Tibial nerve (tissue), 4 donors: ENCODE results near the gene RPTOR. TPM values are rescaled to one million over a fixed set of nuclear protein-coding genes. Genes with fewer than 3 reads are reported as not detected.

Experiments
- DNase-seq, 2 donors: peaks; one replicate each; pipeline ENCODE4 v3.0.0-alpha.2; 2019; ENCODE audit warnings: low spot score in 2 of 2
- H3K27ac ChIP-seq, 4 donors: fragments of 200-600 bp; sonication (generic) in 3 of 4; one replicate each; pipeline ENCODE4 v1.5.1; 2017 to 2019; ENCODE audit warnings: mild to moderate bottlenecking in 1 of 4
- H3K27me3 ChIP-seq, 2 donors: fragments of 200-600 bp; sonication (generic) in 1 of 2; one replicate each; pipeline versions ENCODE4 v1.5.1 to v1.6.0; 2017 to 2019
- H3K36me3 ChIP-seq, 3 donors: fragments of 200-600 bp; sonication (generic); one replicate each; pipeline ENCODE4 v1.5.1; 2018 to 2019
- H3K4me1 ChIP-seq, 4 donors: fragments of 200-600 bp; sonication (generic) in 3 of 4; one replicate each; pipeline ENCODE4 v1.5.1; 2017 to 2019
- H3K4me3 ChIP-seq, 4 donors: fragments of 200-600 bp; sonication (generic) in 3 of 4; one replicate each; pipeline ENCODE4 v1.5.1; 2017 to 2019; ENCODE audit warnings: mild to moderate bottlenecking in 1 of 4, moderate library complexity in 1 of 4
- H3K9me3 ChIP-seq, 4 donors: fragments of 200-600 bp; sonication (generic) in 3 of 4; one replicate each; pipeline ENCODE4 v1.5.1; 2017 to 2019
- EP300 ChIP-seq, 2 donors: sonication (generic); formaldehyde crosslinking; IDR thresholded peaks; one replicate each; pipeline ENCODE4 v1.6.1; 2017; ENCODE audit warnings: antibody characterized with exemption in 2 of 2, mild to moderate bottlenecking in 1 of 2
- POLR2A ChIP-seq, 2 donors: fragments of 450-650 bp; IDR thresholded peaks; one replicate each; pipeline ENCODE4 v1.6.1; 2017; ENCODE audit warnings: antibody characterized with exemption in 2 of 2, mild to moderate bottlenecking in 2 of 2, moderate library complexity in 2 of 2
- WGBS, 2 donors: methylation state at CpG; one replicate each; pipeline ENCODE4 v1.1.5; 2018; 5-methylcytosine and 5-hydroxymethylcytosine counted together
- total RNA-seq, 4 donors: library from RNA; depleted of rRNA; stranded (reverse); fragments of >200 nt; gene quantifications; one replicate each; pipeline ENCODE4 v1.1.0, GENCODE V29; 2016
- TF ChIP-seq, protein P1 (sequence below), 5 experiments: fragments of 200-600 bp in 3 of 5; fragments of 450-650 bp in 2 of 5; sonication (generic) in 3 of 5; IDR thresholded peaks; one replicate each; pipeline ENCODE4 v1.5.1; 2016 to 2019; ENCODE audit warnings: antibody characterized with exemption in 5 of 5, mild to moderate bottlenecking in 3 of 5, moderate library complexity in 2 of 5

Gene RPTOR
- total RNA-seq, 4 donors from 2014 or later: 34.7 to 56.4 (median 40.1) TPM

DNA sequence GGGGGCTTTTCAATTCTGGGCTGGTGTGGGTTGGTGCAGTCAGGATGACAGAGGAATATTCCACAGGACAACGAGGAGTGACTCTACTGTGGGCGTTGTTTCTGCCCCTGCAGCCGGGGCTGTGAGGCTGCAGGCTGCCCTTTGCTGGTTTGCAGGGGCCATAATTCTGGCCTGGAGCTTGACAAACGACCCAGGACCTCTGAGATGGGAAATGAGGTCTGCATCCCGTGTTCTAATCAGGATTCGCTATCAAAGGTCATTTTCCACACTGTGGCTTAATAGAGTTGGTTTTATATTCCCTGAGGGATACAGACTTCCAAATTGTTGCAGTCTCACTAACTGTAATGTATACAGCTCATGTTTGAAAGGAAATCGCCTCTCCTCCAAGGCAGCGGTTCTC, 180.9 kb downstream of the RPTOR start:
- no peak for DNase-seq
- H3K4me3 ChIP-seq: no peak overlapping the region
- H3K27me3 ChIP-seq: no peaks in the 10 kb centered on the region
- no peak overlapping the region for H3K27ac ChIP-seq
- 55 to 57% methylated on average over 8 of the region's 8 CpGs for WGBS, 2 donors
- peaks cover 0 to 28% (median 2%) of the 10 kb centered on the region in 4 donors for H3K4me1 ChIP-seq
- TF ChIP-seq, protein P1, sequence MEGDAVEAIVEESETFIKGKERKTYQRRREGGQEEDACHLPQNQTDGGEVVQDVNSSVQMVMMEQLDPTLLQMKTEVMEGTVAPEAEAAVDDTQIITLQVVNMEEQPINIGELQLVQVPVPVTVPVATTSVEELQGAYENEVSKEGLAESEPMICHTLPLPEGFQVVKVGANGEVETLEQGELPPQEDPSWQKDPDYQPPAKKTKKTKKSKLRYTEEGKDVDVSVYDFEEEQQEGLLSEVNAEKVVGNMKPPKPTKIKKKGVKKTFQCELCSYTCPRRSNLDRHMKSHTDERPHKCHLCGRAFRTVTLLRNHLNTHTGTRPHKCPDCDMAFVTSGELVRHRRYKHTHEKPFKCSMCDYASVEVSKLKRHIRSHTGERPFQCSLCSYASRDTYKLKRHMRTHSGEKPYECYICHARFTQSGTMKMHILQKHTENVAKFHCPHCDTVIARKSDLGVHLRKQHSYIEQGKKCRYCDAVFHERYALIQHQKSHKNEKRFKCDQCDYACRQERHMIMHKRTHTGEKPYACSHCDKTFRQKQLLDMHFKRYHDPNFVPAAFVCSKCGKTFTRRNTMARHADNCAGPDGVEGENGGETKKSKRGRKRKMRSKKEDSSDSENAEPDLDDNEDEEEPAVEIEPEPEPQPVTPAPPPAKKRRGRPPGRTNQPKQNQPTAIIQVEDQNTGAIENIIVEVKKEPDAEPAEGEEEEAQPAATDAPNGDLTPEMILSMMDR (IDR thresholded peaks at IDR 0.05): no peak
- TF ChIP-seq POLR2A (IDR thresholded peaks at IDR 0.05): no peak
- TF ChIP-seq EP300 (IDR thresholded peaks at IDR 0.05): no peak
- no peaks in the 10 kb centered on the region for H3K9me3 ChIP-seq
- H3K36me3 ChIP-seq: no peaks in the 10 kb centered on the region

DNA sequence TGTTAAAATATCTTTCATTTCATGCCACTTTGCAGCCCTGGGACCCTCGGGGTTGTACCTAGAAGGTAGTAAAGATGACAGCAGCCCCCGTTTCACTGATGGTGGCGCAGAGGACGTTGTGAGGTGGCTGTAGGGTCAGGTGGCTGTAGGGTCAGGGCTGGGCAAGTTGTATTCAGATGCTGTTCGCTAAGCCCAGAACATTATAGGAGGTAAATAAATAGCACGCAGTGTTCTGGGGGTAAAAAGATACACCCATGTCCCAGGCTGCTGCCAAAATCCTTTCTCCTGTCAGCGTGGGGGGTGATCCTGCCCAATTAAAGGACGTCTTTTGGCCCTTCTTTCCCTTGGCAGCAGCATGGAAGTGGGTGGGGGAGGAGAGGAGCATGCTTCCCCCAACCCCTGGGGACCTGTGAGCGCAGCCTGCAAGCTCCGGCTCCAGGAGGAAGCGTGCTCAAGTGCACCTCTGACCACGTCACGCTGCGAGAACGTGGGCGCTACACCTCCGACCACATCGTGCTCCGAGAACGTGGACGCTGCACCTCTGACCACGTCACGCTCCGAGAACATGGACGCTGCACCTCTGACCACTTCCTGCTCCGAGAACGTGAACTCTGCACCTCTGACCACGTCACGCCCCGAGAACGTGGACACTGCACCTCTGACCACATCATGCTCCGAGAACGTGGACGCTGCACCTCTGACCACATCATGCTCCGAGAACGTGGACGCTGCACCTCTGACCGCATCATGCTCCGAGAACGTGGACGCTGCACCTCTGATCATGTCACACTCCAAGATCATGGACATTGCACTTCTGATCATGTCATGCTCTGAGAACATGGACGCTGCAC, 182.1 kb downstream of the RPTOR start:
- H3K27me3 ChIP-seq: no peaks in the 10 kb centered on the region
- peaks cover 0 to 15% (median 0%) of the 10 kb centered on the region in 4 donors for H3K4me1 ChIP-seq
- TF ChIP-seq, protein P1 (IDR thresholded peaks at IDR 0.05): no peak
- TF ChIP-seq POLR2A (IDR thresholded peaks at IDR 0.05): no peak
- no peak for TF ChIP-seq EP300 (IDR thresholded peaks at IDR 0.05)
- WGBS, 2 donors: 90 to 94% methylated on average over 42 of the region's 42 CpGs
- no peak for DNase-seq
- H3K9me3 ChIP-seq: no peaks in the 10 kb centered on the region
- no peak overlapping the region for H3K4me3 ChIP-seq
- no peak overlapping the region for H3K27ac ChIP-seq
- no peaks in the 10 kb centered on the region for H3K36me3 ChIP-seq

DNA sequence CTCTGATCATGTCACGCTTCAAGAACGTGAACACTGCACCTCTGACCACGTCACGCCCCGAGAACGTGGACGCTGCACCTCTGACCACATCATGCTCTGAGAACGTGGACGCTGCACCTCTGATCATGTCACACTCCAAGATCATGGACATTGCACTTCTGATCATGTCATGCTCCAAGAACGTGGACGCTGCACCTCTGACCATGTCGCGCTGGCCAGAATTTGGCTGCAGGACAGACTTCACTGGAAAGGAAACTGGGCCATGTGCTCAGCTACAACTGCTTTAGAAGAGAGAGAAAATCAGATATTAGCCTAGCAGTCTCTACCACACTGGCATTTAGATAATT, 182.7 kb downstream of the RPTOR start:
- Histone ChIP-seq H3K9me3 (no peaks in the 10 kb centered on the region), H3K4me3 (no peak overlapping the region), H3K27ac (no peak overlapping the region), H3K4me1 (peaks cover 0 to 15% (median 0%) of the 10 kb centered on the region in 4 donors), H3K36me3 (no peaks in the 10 kb centered on the region), H3K27me3 (no peaks in the 10 kb centered on the region)
- no peak for DNase-seq
- TF ChIP-seq POLR2A (IDR thresholded peaks at IDR 0.05): no peak
- no peak for TF ChIP-seq EP300 (IDR thresholded peaks at IDR 0.05)
- TF ChIP-seq, protein P1 (IDR thresholded peaks at IDR 0.05): no peak
- WGBS, 2 donors: 85 to 87% methylated on average over 13 of the region's 13 CpGs

DNA sequence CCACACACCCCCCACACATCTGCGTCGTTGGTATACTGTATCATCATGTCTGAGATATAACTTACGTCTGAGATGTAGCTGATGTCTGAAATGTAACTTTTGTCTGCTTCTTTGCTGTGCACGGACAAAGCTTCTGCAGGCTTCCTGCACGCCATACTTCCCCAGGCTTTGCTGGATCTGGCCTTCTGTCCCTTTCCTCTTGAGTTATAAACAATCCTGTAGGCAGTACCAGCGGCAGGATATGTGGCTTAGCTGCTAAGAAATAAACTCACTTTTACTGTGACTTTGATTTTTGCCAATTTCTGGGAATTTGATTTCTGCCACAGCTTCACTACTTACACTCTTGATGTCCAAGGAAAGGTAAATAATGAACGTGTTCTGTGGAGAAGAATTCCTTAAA, 184.4 kb downstream of the RPTOR start:
- TF ChIP-seq, protein P1 (IDR thresholded peaks at IDR 0.05): no peak
- no peak for TF ChIP-seq EP300 (IDR thresholded peaks at IDR 0.05)
- no peak for TF ChIP-seq POLR2A (IDR thresholded peaks at IDR 0.05)
- Histone ChIP-seq H3K9me3 (no peaks in the 10 kb centered on the region), H3K4me1 (peaks cover 0 to 15% (median 0%) of the 10 kb centered on the region in 4 donors), H3K4me3 (no peak overlapping the region), H3K27me3 (no peaks in the 10 kb centered on the region), H3K27ac (no peak overlapping the region), H3K36me3 (no peaks in the 10 kb centered on the region)
- no peak for DNase-seq
- WGBS, 2 donors: 70 to 80% methylated on average over 7 of the region's 7 CpGs

DNA sequence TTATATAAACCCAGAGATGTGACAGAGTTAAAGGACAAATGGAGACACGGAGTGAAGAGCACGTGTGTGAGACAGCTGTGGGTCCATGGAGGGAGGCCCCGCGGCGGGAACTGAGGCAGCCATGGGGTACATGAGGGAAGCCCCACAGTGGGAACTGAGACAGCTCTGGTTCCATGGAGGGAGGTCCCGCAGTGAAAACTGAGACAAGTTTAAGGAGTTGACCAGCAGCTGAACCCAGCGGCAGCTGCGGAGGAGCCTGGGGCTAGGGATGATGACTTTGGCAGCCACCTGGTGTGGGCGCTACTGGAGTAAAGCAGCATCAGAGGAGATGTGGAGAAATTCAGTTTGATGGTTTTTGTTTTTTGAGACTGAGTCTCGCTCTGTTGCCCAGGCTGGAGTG, 185.1 kb downstream of the RPTOR start:
- no peak overlapping the region for H3K4me3 ChIP-seq
- 67 to 78% methylated on average over 10 of the region's 10 CpGs for WGBS, 2 donors
- no peak overlapping the region for H3K27ac ChIP-seq
- H3K4me1 ChIP-seq: peaks cover 0 to 12% (median 0%) of the 10 kb centered on the region in 4 donors
- TF ChIP-seq, protein P1 (IDR thresholded peaks at IDR 0.05): no peak
- TF ChIP-seq EP300 (IDR thresholded peaks at IDR 0.05) (no peak), POLR2A (IDR thresholded peaks at IDR 0.05) (no peak)
- no peaks in the 10 kb centered on the region for H3K27me3 ChIP-seq
- H3K9me3 ChIP-seq: no peaks in the 10 kb centered on the region
- no peaks in the 10 kb centered on the region for H3K36me3 ChIP-seq
- DNase-seq: no peak
